ENCODE data around the gene F7.
"Not testable (repeated sequence)": the region's sequence is repeated elsewhere in the genome, so short reads cannot be mapped to it uniquely, and the experiment has no call there.

Gene F7

DNA sequence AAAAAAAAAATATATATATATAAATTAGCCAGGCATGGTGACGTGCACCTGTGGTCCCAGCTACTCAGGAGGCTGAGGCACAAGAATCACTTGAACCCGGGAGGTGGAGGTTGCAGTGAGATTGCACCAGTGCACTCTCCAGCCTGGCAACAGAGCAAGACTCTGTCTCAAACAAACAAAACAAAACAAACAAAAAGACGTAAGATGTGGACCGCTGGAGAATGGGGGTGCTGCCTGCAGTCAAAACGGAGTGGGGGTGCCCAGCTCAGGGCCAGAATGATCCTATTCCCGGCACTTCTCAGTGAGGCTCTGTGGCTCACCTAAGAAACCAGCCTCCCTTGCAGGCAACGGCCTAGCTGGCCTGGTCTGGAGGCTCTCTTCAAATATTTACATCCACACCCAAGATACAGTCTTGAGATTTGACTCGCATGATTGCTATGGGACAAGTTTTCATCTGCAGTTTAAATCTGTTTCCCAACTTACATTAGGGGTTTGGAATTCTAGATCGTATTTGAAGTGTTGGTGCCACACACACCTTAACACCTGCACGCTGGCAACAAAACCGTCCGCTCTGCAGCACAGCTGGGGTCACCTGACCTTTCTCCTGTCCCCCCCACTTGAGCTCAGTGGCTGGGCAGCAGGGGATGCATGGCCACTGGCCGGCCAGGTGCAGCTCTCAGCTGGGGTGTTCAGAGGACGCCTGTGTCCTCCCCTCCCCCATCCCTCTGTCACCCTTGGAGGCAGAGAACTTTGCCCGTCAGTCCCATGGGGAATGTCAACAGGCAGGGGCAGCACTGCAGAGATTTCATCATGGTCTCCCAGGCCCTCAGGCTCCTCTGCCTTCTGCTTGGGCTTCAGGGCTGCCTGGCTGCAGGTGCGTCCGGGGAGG lies at the start of gene F7:
TSS of gene F7 (plus strand) at position 760 of the 889 bp plus-strand sequence. CDS start at position 811, 51 bp downstream.
- H3K36me3 ChIP-seq (replicated peaks), result no peaks in the 10 kb centered on the region
- H3K9me3 ChIP-seq, result no peaks in the 10 kb centered on the region
- in situ Hi-C loops (cut with MboI; ENCODE audit: low sequenced_read_pairs), result no loop called here
- peaks cover 3% of the 10 kb centered on the region for H3K4me1 ChIP-seq
- DNase-seq (ENCODE audit: low spot score in 2 of 2), result no peak
- H3K4me3 ChIP-seq, result no peak within 1 kb of the TSS
- no peaks in the 10 kb centered on the region for H3K27me3 ChIP-seq (ENCODE audit: low read depth)

DNA sequence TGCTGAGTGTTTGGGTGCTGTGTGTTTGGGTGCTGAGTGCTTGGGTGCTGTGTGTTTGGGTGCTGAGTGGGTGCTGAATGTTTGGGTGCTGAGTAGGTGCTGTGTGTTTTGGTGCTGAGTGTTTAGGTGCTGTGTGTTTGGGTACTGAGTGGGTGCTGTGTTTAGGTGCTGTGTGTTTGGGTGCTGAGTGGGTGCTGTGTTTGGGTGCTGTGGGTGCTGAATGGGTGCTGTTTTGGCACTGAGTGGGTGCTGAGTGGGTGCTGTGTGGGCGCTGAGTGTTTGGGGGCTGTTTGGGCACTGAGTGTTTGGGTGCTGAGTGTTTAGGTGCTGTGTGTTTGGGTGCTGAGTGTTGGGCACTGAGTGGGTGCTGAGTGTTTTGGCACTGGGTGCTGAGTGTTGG lies 48.5 kb upstream of the F7 start:
- H3K27me3 ChIP-seq (ENCODE audit: low read depth), result no peaks in the 10 kb centered on the region
- H3K4me1 ChIP-seq, result no peaks in the 10 kb centered on the region
- no peak for DNase-seq (ENCODE audit: low spot score in 2 of 2)
- no peaks in the 10 kb centered on the region for H3K36me3 ChIP-seq (replicated peaks)
- no peaks in the 10 kb centered on the region for H3K9me3 ChIP-seq
- in situ Hi-C loops (cut with MboI; ENCODE audit: low sequenced_read_pairs), result no loop called here
- H3K4me3 ChIP-seq, result no peak overlapping the region

DNA sequence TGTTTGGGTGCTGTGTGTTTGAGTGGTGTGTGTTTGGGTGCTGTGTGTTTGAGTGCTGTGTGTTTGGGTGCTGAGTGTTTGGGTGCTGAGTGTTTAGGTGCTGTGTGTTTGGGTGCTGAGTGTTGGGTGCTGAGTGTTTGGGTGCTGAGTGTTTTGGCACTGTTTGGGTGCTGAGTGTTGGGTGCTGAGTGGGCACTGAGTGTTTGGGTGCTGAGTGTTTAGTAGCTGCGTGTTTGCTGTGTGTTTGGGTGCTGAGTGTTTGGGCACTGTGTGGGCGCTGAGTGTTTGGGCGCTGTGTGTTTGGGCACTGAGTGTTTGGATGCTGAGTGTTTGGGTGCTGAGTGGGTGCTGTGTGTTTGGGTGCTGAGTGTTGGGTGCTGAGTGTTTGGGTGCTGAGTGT lies 48.0 kb upstream of the F7 start:
- H3K36me3 ChIP-seq (replicated peaks); H3K4me3 ChIP-seq; H3K9me3 ChIP-seq; H3K27me3 ChIP-seq (ENCODE audit: low read depth); DNase-seq (ENCODE audit: low spot score in 2 of 2); H3K4me1 ChIP-seq; in situ Hi-C loops (cut with MboI; ENCODE audit: low sequenced_read_pairs): not testable (repeated sequence)

DNA sequence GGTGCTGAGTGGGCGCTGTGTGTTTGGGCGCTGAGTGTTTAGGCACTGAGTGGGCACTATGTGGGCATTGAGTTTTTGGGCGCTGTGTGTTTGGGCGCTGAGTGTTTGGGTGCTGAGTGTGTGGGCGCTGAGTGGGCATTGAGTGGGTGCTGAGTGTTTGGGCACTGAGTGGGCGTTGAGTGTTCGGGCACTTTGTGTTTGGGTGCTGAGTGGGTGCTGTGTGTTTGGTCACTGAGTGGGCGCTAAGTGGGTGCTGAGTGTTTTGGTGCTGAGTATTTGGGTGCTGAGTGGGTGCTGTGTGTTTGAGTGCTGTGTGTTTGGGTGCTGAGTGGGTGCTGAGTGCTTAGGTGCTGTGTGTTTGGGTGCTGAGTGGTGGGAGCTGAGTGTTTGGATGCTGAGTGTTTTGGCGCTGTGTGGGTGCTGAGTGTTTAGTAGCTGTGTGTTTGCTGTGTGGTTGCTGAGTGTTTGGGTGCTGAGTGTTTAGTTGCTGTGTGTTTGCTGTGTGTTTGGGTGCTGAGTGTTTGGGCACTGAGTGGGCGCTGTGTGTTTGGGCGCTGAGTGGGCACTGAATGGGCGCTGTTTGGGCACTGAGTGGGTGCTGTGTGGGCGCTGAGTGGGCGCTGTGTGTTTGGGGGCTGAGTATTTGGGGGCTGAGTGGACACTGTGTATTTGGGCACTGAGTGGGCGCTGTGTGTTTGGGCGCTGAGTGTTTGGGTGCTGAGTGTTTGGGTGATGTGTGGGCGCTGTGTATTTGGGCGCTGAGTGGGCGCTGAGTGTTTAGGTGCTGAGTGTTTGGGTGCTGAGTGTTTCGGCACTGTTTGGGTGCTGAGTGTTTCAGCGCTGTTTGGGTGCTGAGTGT lies 47.2 kb upstream of the F7 start:
- DNase-seq (ENCODE audit: low spot score in 2 of 2), result no peak
- no peaks in the 10 kb centered on the region for H3K27me3 ChIP-seq (ENCODE audit: low read depth)
- H3K4me3 ChIP-seq, result no peak overlapping the region
- no peaks in the 10 kb centered on the region for H3K4me1 ChIP-seq
- H3K36me3 ChIP-seq (replicated peaks), result no peaks in the 10 kb centered on the region
- in situ Hi-C loops (cut with MboI; ENCODE audit: low sequenced_read_pairs), result no loop called here
- no peaks in the 10 kb centered on the region for H3K9me3 ChIP-seq

DNA sequence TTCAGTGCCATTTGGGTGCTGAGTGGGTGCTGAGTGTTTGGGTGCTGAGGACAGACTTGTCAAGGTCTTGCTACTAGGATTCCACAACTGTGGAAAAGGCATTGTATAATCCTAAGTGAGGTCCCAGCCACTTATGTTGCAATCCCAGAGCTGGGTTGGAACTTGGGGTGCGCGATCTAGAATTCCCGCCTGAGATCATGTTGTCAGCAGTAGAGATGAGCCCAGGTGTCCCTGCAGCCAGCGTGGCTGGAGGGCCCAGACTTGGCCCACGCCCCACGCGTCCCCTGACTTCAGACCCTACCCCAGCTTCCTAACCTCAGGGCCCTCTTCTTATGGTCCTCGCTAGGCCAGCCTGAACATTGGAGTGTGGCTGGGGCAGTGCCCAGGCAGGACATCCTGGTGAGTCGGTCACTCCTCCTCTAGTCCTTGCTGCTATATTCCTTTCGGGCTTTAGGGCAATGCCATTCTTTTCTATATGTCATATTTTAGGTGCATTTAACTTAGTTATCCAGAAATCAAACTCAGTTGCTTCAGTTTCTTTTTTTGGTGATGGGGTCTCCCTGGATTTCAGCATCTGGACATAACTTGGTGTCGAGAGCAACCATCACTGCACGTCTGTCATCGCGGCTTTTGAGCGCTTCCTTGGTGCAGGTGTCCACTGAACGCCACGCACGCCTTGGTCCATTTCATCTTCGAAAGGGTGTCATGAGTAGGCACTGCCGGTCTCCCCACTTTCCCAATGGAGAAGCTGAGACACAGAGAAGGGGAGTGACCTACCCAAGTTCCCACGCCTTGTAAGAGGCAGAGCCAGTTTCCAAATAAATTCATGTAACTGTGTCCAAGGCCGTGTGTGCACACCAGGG lies 46.4 kb upstream of the F7 start:
- in situ Hi-C loops (cut with MboI; ENCODE audit: low sequenced_read_pairs), result no loop called here
- Histone ChIP-seq H3K36me3 (replicated peaks) (no peaks in the 10 kb centered on the region), H3K27me3 (ENCODE audit: low read depth) (no peaks in the 10 kb centered on the region), H3K4me3 (no peak overlapping the region), H3K4me1 (no peaks in the 10 kb centered on the region), H3K9me3 (no peaks in the 10 kb centered on the region)
- DNase-seq (ENCODE audit: low spot score in 2 of 2), result no peak

DNA sequence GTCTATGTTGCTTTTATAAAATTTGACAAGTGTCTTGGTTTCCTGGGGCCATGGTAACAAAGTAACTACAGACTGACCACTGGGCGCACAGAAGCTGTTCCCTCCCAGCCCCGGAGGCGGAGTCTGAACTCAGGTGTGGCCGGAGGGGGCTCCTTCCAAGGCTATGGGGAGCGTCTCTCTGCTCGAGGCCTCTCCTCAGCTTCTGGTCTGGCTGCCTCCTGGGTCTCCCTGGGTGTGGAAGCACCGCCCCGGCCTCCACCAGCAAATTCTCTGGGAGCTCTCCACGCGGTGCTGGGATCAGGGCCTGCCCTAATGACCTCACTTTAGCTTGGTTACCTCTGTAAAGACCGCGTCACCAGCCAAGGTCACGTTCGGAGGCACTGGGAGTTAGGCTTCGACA lies 45.7 kb upstream of the F7 start:
- Histone ChIP-seq H3K4me1 (no peaks in the 10 kb centered on the region), H3K27me3 (ENCODE audit: low read depth) (no peaks in the 10 kb centered on the region), H3K36me3 (replicated peaks) (no peaks in the 10 kb centered on the region), H3K4me3 (no peak overlapping the region), H3K9me3 (no peaks in the 10 kb centered on the region)
- DNase-seq (ENCODE audit: low spot score in 2 of 2), result no peak
- in situ Hi-C loops (cut with MboI; ENCODE audit: low sequenced_read_pairs), result no loop called here

DNA sequence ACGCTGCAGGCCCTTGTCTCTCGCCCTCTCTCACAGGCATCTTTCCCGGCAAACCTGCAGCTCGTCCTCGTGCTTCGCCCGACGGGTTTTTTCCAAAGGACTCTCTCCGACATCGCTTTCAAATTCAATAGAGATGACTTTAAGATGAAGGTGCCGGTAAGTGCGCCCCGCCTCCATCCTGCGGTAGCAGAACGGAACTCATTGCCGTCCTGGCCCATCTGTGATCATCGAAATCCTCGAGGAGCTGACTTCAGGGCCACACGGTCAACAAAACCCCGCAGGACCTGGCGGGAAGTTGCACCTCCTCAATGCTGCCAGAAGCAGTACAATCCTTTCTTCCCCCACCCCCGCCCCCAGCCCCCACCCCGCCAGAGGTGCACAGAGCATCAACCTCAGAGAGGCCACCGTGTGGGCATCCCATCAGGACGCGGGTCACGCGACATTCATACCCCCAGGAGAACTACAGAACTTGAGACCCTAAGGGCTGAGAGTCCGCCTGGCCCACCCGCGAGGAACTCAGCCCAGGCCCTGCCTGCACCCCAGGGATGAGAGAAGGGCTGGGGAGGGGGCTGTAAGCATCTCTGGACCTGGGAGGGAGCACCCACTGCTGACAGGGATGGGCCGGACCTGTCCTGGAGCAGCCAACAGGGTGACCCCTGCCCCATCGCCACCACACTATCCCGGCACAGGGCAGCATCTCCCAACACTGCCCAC lies 44.9 kb upstream of the F7 start:
- Histone ChIP-seq H3K4me3 (no peak overlapping the region), H3K4me1 (no peaks in the 10 kb centered on the region), H3K27me3 (ENCODE audit: low read depth) (no peaks in the 10 kb centered on the region), H3K36me3 (replicated peaks) (no peaks in the 10 kb centered on the region), H3K9me3 (no peaks in the 10 kb centered on the region)
- in situ Hi-C loops (cut with MboI; ENCODE audit: low sequenced_read_pairs), result no loop called here
- no peak for DNase-seq (ENCODE audit: low spot score in 2 of 2)

DNA sequence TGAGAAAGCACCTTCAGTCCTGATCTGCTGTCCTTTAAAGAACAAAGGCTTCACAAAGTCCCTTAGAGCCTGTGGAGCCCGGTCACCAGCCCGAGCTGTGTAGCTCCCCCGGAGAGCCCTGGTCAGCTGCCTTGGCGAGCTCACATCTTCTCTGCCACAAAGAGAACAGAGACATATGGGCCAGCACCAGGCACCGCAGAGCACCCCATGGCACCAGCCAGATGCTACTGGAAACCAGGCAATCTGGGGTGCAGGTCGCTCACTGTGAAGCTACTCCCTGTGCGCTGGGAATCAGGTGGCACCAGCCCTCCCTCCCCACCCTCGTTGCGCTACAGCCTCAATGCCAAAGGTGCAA lies 44.3 kb upstream of the F7 start:
- no peaks in the 10 kb centered on the region for H3K9me3 ChIP-seq
- in situ Hi-C loops (cut with MboI; ENCODE audit: low sequenced_read_pairs), result no loop called here
- H3K4me3 ChIP-seq, result no peak overlapping the region
- H3K4me1 ChIP-seq, result no peaks in the 10 kb centered on the region
- no peaks in the 10 kb centered on the region for H3K36me3 ChIP-seq (replicated peaks)
- no peak for DNase-seq (ENCODE audit: low spot score in 2 of 2)
- H3K27me3 ChIP-seq (ENCODE audit: low read depth), result no peaks in the 10 kb centered on the region

DNA sequence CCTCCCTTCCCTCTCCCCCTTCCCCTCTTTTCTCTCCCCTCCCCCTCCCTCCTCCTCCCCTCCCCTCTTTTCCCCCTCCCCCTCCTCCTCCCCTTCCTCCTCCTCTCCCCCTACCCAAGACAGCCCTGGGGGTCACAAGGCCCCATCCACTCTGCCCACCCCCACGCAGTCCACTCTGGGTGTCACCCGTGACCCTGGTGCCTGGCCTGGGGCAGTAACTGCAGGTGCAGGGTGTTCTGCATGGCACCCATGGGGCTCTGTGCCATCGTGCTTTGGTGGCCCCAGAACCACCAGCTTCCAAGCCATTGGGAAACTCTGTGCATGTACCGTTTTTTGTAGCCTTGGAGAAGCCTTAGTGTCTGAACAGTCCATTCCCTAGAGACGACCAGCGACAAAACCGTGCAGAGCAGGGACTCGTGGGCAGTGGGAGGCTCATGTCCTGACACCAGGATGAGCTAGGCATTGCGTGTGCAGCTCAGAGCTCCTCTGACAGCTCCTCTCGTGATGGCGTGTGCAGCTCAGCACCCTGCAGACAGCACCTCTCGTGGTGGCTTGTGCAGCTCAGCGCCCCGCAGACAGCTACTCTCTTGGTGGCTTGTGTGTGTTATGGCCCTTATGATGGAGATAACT lies 43.7 kb upstream of the F7 start:
- DNase-seq (ENCODE audit: low spot score in 2 of 2), result no peak
- H3K27me3 ChIP-seq (ENCODE audit: low read depth), result no peaks in the 10 kb centered on the region
- in situ Hi-C loops (cut with MboI; ENCODE audit: low sequenced_read_pairs), result no loop called here
- no peaks in the 10 kb centered on the region for H3K9me3 ChIP-seq
- no peaks in the 10 kb centered on the region for H3K36me3 ChIP-seq (replicated peaks)
- no peak overlapping the region for H3K4me3 ChIP-seq
- H3K4me1 ChIP-seq, result no peaks in the 10 kb centered on the region

DNA sequence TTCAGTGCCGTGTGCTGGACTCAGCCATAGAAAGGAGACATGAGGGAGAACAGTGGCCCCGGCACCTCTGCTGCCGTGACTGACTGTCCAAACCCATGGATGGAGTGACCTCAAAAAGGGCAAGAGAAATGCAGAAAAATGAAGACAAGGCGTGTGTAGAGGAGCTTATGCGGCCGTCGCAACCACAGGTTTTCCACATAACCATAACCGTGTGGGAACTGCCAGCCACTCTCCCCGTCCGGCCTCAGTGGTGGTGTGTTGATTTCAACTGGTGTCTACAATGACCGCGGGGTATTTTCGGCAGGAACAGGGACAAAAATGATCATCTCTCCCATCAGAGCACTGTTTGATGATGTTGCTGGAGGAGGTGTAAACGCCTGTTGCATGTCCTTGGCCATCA lies 42.9 kb upstream of the F7 start:
- H3K9me3 ChIP-seq, result no peaks in the 10 kb centered on the region
- in situ Hi-C loops (cut with MboI; ENCODE audit: low sequenced_read_pairs), result no loop called here
- no peaks in the 10 kb centered on the region for H3K4me1 ChIP-seq
- no peaks in the 10 kb centered on the region for H3K36me3 ChIP-seq (replicated peaks)
- no peaks in the 10 kb centered on the region for H3K27me3 ChIP-seq (ENCODE audit: low read depth)
- DNase-seq (ENCODE audit: low spot score in 2 of 2), result no peak
- H3K4me3 ChIP-seq, result no peak overlapping the region

DNA sequence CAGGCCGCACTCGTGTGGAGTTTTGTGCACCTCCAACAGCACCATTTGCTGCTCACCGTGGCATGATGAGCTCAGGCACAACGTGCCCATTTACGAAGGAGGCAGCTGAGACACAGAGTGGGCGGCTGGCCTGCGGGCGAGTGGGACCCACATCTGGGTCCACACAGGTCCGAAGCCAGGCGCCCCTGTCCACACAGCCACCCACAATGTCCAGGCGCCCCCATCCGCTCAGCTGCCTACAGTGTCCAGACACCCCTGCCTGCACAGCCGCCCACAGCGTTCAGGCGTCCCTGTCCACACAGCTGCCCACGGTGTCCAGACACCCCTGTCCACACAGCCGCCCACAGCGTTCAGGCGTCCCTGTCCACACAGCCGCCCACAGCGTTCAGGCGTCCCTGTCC lies 42.5 kb upstream of the F7 start:
- Histone ChIP-seq H3K4me1 (no peaks in the 10 kb centered on the region), H3K27me3 (ENCODE audit: low read depth) (no peaks in the 10 kb centered on the region), H3K36me3 (replicated peaks) (no peaks in the 10 kb centered on the region), H3K4me3 (no peak overlapping the region), H3K9me3 (no peaks in the 10 kb centered on the region)
- no peak for DNase-seq (ENCODE audit: low spot score in 2 of 2)
- in situ Hi-C loops (cut with MboI; ENCODE audit: low sequenced_read_pairs), result no loop called here

DNA sequence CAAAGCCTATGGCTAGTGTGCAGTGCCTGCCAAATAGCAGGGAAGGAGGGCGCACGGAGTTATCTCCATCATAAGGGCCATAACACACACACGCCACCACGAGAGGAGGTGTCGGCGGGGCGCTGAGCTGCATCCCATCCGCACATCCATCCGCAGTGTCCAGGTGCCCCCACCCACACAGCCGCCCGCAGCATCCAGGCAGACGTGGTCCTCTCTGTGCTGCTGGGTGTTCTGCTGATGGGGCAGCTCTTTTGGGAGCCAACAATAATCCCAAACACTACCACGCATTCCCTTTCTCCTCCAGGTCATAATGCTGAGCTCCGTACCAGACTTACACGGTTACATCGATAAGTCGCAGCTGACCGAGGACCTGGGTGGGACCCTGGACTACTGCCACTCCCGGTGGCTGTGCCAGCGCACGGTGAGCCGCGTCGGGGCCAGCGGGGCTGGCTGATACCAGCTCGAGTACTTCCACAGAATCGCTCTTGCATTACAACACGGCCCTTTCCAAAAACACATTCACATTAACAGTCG lies 41.5 kb upstream of the F7 start:
- no peaks in the 10 kb centered on the region for H3K9me3 ChIP-seq
- H3K4me3 ChIP-seq, result no peak overlapping the region
- no peaks in the 10 kb centered on the region for H3K27me3 ChIP-seq (ENCODE audit: low read depth)
- in situ Hi-C loops (cut with MboI; ENCODE audit: low sequenced_read_pairs), result no loop called here
- DNase-seq (ENCODE audit: low spot score in 2 of 2), result no peak
- H3K4me1 ChIP-seq, result no peaks in the 10 kb centered on the region
- no peaks in the 10 kb centered on the region for H3K36me3 ChIP-seq (replicated peaks)
